ENCODE measurements around the gene RALGAPA2.

DNA sequence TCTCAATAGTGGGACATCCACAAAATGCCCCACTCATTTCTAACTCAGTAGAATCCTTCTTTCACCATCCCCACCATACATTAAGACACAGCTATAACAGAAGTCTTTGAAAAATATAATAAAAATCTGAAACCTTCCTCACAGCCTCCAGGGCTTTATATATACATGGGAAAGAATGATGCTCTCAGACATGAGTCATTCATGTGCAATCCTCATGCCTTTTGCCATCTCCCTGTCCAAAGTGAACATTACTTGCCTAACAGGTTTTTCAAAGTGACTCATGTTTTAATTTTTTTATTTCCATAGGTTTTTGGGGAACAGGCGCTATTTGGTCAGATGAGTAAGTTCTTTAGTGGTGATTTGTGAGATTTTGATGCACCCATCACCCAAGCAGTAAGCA is 162.7 kb downstream of the RALGAPA2 start:
- TF ChIP-seq, protein P1, sequence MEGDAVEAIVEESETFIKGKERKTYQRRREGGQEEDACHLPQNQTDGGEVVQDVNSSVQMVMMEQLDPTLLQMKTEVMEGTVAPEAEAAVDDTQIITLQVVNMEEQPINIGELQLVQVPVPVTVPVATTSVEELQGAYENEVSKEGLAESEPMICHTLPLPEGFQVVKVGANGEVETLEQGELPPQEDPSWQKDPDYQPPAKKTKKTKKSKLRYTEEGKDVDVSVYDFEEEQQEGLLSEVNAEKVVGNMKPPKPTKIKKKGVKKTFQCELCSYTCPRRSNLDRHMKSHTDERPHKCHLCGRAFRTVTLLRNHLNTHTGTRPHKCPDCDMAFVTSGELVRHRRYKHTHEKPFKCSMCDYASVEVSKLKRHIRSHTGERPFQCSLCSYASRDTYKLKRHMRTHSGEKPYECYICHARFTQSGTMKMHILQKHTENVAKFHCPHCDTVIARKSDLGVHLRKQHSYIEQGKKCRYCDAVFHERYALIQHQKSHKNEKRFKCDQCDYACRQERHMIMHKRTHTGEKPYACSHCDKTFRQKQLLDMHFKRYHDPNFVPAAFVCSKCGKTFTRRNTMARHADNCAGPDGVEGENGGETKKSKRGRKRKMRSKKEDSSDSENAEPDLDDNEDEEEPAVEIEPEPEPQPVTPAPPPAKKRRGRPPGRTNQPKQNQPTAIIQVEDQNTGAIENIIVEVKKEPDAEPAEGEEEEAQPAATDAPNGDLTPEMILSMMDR (IDR thresholded peaks at IDR 0.05; ENCODE audit: poor library complexity, severe bottlenecking), result no peak
- TF ChIP-seq RAD21 (conservative IDR thresholded peaks at IDR 0.05), result no peak
- TF ChIP-seq, protein P2, sequence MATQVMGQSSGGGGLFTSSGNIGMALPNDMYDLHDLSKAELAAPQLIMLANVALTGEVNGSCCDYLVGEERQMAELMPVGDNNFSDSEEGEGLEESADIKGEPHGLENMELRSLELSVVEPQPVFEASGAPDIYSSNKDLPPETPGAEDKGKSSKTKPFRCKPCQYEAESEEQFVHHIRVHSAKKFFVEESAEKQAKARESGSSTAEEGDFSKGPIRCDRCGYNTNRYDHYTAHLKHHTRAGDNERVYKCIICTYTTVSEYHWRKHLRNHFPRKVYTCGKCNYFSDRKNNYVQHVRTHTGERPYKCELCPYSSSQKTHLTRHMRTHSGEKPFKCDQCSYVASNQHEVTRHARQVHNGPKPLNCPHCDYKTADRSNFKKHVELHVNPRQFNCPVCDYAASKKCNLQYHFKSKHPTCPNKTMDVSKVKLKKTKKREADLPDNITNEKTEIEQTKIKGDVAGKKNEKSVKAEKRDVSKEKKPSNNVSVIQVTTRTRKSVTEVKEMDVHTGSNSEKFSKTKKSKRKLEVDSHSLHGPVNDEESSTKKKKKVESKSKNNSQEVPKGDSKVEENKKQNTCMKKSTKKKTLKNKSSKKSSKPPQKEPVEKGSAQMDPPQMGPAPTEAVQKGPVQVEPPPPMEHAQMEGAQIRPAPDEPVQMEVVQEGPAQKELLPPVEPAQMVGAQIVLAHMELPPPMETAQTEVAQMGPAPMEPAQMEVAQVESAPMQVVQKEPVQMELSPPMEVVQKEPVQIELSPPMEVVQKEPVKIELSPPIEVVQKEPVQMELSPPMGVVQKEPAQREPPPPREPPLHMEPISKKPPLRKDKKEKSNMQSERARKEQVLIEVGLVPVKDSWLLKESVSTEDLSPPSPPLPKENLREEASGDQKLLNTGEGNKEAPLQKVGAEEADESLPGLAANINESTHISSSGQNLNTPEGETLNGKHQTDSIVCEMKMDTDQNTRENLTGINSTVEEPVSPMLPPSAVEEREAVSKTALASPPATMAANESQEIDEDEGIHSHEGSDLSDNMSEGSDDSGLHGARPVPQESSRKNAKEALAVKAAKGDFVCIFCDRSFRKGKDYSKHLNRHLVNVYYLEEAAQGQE (IDR thresholded peaks at IDR 0.05; ENCODE audit: borderline replicate concordance), result no peak
- TF ChIP-seq MXI1 (conservative IDR thresholded peaks at IDR 0.05; ENCODE audit: poor library complexity, severe bottlenecking), result no peak
- TF ChIP-seq EP300 (conservative IDR thresholded peaks at IDR 0.05; ENCODE audit: poor library complexity, severe bottlenecking), result no peak
- TF ChIP-seq POLR2AphosphoS5 (IDR thresholded peaks at IDR 0.05), result no peak

Measured in neural cell (in vitro differentiated cells).